ENCODE results near the gene CGB5. TPM values are rescaled to one million over a fixed set of nuclear protein-coding genes. Genes with fewer than 3 reads are reported as not detected.
"Not testable (repeated sequence)": the region's sequence is repeated elsewhere in the genome, so short reads cannot be mapped to it uniquely, and the experiment has no call there.

The CGB5 gene
- total RNA-seq, 1 donor from 2014 or later, result not detected

GRCh38 chr19:49017666-49018351 lies 25.8 kb upstream of the CGB5 start:
- ChIA-PET CTCF (interaction anchor here (1.3 to 2.6 kb wide), 2 partner anchors 18 to 24 kb away, joined by 4 to 8 read pairs; partner anchors contain the start of gene RUVBL2), POLR2A (interaction anchor here (0.6 to 1.2 kb wide), 5 partner anchors 24 to 1459 kb away, joined by 3 to 6 read pairs (median 4); partner anchors contain the start of genes GYS1 and RUVBL2)
- no peak overlapping the region for H3K27ac Mint-ChIP-seq
- H3K27me3 Mint-ChIP-seq, result peaks cover 3% of the 10 kb centered on the region
- ATAC-seq (ENCODE audit: low read depth), result peak; percentile 77
- TF ChIP-seq CTCF (IDR thresholded peaks at IDR 0.05), result no peak
- H3K9me3 Mint-ChIP-seq, result no peaks in the 10 kb centered on the region
- peaks cover 32% of the 10 kb centered on the region for H3K4me1 Mint-ChIP-seq
- peaks cover 26% of the 10 kb centered on the region for H3K36me3 Mint-ChIP-seq (ENCODE audit: low read depth)
- intact Hi-C loops (cut with micrococcal nuclease), result loop anchor here (2.0 to 5.0 kb wide), 3 partner anchors 25 to 434 kb away; partner anchors contain the start of genes ALDH16A1, CGB7, GYS1 and PIH1D1
- peak overlapping the region; percentile 87 for H3K4me3 Mint-ChIP-seq
- peak; percentile 70 for DNase-seq

- not testable (repeated sequence) for H3K9me3 Mint-ChIP-seq; H3K27me3 Mint-ChIP-seq; ATAC-seq (ENCODE audit: low read depth); DNase-seq; H3K27ac Mint-ChIP-seq
- Mint-ChIP-seq H3K4me3 (peak overlapping the region; percentile 87), H3K4me1 (peaks cover 32% of the 10 kb centered on the region), H3K36me3 (ENCODE audit: low read depth) (peaks cover 23% of the 10 kb centered on the region)
- POLR2A ChIA-PET, result interaction anchor here (0.6 to 1.3 kb wide), 5 partner anchors 25 to 832 kb away, joined by 3 to 6 read pairs (median 3); partner anchors contain the start of genes GYS1 and RUVBL2
- intact Hi-C loops (cut with micrococcal nuclease), result loop anchor here (2.0 to 5.0 kb wide), 3 partner anchors 26 to 434 kb away; partner anchors contain the start of genes ALDH16A1, CGB7, GYS1 and PIH1D1
- CTCF ChIA-PET, result interaction anchor here (0.6 to 2.6 kb wide), 4 partner anchors 19 to 1155 kb away, joined by 3 to 8 read pairs (median 4); partner anchors contain the start of genes LIN7B and RUVBL2
Measured at GRCh38 chr19:49018388-49019241, 25.0 kb upstream of the CGB5 start.

- H3K27ac Mint-ChIP-seq, result no peak overlapping the region
- peaks cover 15% of the 10 kb centered on the region for H3K36me3 Mint-ChIP-seq (ENCODE audit: low read depth)
- H3K4me1 Mint-ChIP-seq, result peaks cover 32% of the 10 kb centered on the region
- TF ChIP-seq CTCF (IDR thresholded peaks at IDR 0.05), result no peak
- peak overlapping the region; percentile 87 for H3K4me3 Mint-ChIP-seq
- ChIA-PET POLR2A (interaction anchor here (0.6 to 1.3 kb wide), 4 partner anchors 11 to 469 kb away, joined by 3 to 4 read pairs (median 3); partner anchors contain the start of genes GYS1 and RUVBL2), CTCF (interaction anchor here (0.6 to 2.6 kb wide), 4 partner anchors 20 to 1156 kb away, joined by 3 to 8 read pairs (median 3); partner anchors contain the start of genes LIN7B and RUVBL2)
- no peaks in the 10 kb centered on the region for H3K9me3 Mint-ChIP-seq
- peaks cover 3% of the 10 kb centered on the region for H3K27me3 Mint-ChIP-seq
- DNase-seq (peak; percentile 69), ATAC-seq (ENCODE audit: low read depth) (peak; percentile 63)
- intact Hi-C loops (cut with micrococcal nuclease), result loop anchor here (2.0 to 5.0 kb wide), 3 partner anchors 27 to 433 kb away; partner anchors contain the start of genes ALDH16A1, CGB7, GYS1 and PIH1D1
Measured at GRCh38 chr19:49019242-49019932, 24.3 kb upstream of the CGB5 start.

- peaks cover 3% of the 10 kb centered on the region for H3K27me3 Mint-ChIP-seq
- H3K9me3 Mint-ChIP-seq, result no peaks in the 10 kb centered on the region
- ChIA-PET CTCF (interaction anchor here (2.6 kb wide), 1 partner anchor 21 kb away, joined by 8 read pairs; no protein-coding TSS in a partner anchor), POLR2A (interaction anchor here (0.5 to 1.3 kb wide), 4 partner anchors 27 to 740 kb away, joined by 3 to 5 read pairs (median 4); partner anchors contain the start of genes GYS1 and RUVBL2)
- H3K4me1 Mint-ChIP-seq, result peaks cover 32% of the 10 kb centered on the region
- no peak for DNase-seq
- intact Hi-C loops (cut with micrococcal nuclease), result no loop called here
- H3K36me3 Mint-ChIP-seq (ENCODE audit: low read depth), result peaks cover 8% of the 10 kb centered on the region
- no peak overlapping the region for H3K4me3 Mint-ChIP-seq
- no peak for TF ChIP-seq CTCF (IDR thresholded peaks at IDR 0.05)
- no peak for ATAC-seq (ENCODE audit: low read depth)
- H3K27ac Mint-ChIP-seq, result no peak overlapping the region
Measured at GRCh38 chr19:49020342-49020741, 23.3 kb upstream of the CGB5 start.

All from activated B cell treated with CpG ODN at 0.5 μM for 24 hours (primary cell).